Measurements from ENCODE around the gene PILRA. TPM values are rescaled to one million over a fixed set of nuclear protein-coding genes. Genes with fewer than 3 reads are reported as not detected.

Gene PILRA
- total RNA-seq = 0.62 TPM in 1 of 2 replicates, not detected in the other

DNA sequence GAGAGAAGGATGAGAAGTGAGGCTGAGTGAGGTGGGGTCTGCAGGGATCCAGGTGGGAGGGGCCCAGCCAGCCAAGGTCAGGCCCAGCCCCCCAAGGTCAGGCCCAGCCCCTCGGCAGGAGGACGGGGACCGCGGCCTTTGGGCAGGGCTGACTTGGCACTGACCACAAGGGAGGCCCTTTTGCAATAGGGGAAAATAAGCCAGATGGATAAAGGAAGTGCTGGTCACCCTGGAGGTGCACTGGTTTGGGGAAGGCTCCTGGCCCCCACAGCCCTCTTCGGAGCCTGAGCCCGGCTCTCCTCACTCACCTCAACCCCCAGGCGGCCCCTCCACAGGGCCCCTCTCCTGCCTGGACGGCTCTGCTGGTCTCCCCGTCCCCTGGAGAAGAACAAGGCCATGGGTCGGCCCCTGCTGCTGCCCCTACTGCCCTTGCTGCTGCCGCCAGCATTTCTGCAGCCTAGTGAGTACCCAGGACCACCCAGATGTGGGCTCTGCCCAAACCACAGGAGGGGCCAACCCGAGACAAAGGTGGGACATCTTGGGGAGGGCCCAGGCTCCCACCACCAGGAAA is at the start of gene PILRA:
TSS of gene PILRA (plus strand) at position 227 of the 571 bp plus-strand sequence. CDS start at position 397, 170 bp downstream.

DNA sequence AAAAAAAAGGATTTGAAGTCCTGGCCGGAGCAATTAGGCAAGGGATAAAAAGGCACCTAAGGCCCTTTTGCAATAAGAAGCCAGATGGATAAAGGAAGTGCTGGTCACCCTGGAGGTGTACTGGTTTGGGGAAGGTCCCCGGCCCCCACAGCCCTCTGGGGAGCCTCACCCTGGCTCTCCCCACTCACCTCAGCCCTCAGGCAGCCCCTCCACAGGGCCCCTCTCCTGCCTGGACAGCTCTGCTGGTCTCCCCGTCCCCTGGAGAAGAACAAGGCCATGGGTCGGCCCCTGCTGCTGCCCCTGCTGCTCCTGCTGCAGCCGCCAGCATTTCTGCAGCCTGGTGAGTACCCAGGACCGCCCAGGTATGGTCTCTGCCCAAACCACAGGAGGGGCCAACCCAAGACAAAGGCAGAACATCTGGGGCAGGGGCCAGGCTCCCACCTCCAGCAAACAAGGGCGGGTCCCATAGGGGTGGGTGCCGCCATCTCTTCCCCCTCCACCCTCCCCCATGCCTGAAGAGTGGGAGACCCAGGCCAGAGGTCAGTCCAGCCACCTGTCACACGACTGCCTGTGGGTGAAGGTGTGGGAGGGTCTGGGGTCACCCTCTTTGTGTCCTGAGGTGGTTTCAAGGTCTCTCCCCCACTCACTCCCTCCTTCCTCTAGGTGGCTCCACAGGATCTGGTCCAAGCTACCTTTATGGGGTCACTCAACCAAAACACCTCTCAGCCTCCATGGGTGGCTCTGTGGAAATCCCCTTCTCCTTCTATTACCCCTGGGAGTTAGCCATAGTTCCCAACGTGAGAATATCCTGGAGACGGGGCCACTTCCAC is 15.0 kb upstream of the PILRA start, which contains the start of gene PILRB:
TSS of gene PILRB (plus strand) at position 91 of the 830 bp plus-strand sequence. CDS start at position 277, 186 bp downstream.

DNA sequence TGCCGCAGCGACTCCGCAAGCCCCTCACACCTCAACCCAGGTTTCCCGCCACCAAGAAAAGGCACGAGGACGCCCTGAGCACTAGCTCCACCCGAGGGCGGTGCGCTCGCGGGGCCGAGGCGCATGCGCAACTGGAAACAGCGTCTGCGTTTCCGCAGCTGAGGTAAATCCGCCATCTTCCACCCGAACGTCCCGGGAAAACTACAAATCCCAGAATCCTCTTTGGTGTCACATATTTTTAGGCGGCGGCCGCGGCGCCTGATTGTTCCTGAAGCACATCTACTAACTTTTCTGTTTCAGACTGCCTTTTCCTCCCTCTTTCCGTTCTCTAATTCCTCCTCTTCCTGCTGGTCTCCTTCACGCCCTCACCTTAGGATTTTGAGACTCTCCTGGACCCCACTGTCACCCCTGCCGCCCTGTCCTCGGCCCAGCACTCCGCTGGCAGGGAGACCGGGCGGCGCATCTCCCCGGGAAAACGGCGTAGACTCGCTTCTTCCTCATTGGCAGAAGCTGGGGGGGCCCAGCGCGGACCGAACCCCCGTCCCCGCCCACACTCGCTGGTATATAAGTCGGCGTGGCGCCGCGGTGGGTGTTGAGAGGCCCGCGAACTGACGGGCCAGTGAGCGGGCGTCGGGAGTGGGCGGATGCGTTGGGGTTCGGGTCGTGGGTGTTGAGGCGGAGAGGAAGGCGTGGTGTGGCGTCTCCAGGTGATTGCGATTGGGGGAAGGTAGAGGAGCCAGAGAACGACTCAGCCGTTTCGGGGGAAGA is 55.1 kb downstream of the PILRA start, which contains the start of gene ZCWPW1:
TSS of gene ZCWPW1 (minus strand) at position 505 of the 768 bp plus-strand sequence. CDS start 8,054 bp downstream, outside the sequence.

DNA sequence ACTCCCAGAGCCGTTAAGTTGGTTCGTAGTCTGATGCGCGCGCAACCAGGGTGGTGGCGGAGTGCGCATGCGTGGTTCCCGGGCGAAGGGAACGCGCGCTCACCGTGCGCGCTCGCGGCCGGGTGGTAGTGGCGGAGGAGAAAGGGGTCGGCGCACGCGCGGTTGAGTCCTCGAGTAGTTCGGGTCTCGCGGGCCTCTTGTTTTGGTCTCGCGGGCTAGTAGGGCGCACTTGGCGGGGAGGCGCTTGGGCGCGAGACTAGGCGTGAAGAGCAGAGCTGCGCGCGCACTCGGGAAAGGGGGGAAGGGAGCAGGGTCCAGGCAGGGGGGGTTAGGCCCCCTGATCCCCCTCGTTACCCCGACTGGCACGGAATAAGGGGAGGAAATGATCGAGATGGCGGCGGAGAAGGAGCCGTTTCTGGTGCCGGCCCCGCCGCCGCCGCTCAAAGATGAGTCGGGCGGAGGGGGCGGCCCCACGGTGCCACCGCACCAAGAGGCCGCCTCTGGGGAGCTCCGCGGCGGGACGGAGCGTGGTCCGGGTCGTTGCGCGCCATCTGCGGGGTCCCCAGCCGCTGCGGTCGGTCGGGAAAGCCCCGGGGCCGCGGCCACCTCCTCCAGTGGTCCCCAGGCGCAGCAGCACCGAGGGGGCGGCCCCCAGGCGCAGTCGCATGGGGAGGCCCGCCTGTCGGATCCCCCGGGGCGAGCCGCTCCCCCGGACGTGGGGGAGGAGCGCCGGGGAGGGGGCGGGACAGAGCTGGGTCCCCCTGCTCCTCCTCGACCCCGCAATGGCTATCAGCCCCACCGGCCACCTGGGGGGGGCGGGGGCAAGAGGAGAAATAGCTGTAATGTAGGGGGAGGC is 56.6 kb downstream of the PILRA start, which contains the start of gene MEPCE:
TSS of gene MEPCE (plus strand) at position 195 of the 856 bp plus-strand sequence. CDS start at position 383, 188 bp downstream.

Other genes with a start within 250 kb of the PILRA start
- gene MBLAC1, start 246.5 kb upstream of the PILRA start, total RNA-seq = 2.5 and 3.2 TPM in 2 replicates
- gene LAMTOR4, start 224.6 kb upstream of the PILRA start, total RNA-seq = 167 and 169 TPM in 2 replicates
- gene TRAPPC14, start 214.8 kb upstream of the PILRA start, total RNA-seq = 7.6 and 10.8 TPM in 2 replicates
- gene GAL3ST4, start 204.9 kb upstream of the PILRA start, total RNA-seq = 1.3 and 2.1 TPM in 2 replicates
- gene GPC2, start 196.1 kb upstream of the PILRA start, total RNA-seq = 0.40 and 0.99 TPM in 2 replicates
- 0.92 and 1.1 TPM in 2 replicates for gene STAG3, start 195.6 kb upstream of the PILRA start, total RNA-seq
- gene PVRIG, start 153.5 kb upstream of the PILRA start, total RNA-seq = not detected in 2 replicates
- not detected in 2 replicates for gene SPDYE3, start 65.8 kb upstream of the PILRA start, total RNA-seq
- gene PILRB, start 15.4 kb upstream of the PILRA start, total RNA-seq = 7.4 and 9.9 TPM in 2 replicates
- 2.2 and 2.6 TPM in 2 replicates for gene ZCWPW1, start 55.2 kb downstream of the PILRA start, total RNA-seq
- gene MEPCE, start 56.3 kb downstream of the PILRA start, total RNA-seq = 30.6 and 42.9 TPM in 2 replicates
- 10.3 and 14.7 TPM in 2 replicates for gene PPP1R35, start 63.0 kb downstream of the PILRA start, total RNA-seq
- gene SPACDR, start 90.8 kb downstream of the PILRA start, total RNA-seq = 0.25 and 0.79 TPM in 2 replicates
- gene TSC22D4, start 105.7 kb downstream of the PILRA start, total RNA-seq = 21.7 and 22.2 TPM in 2 replicates
- 0.13 and 0.19 TPM in 2 replicates for gene NYAP1, start 110.4 kb downstream of the PILRA start, total RNA-seq
- gene AGFG2, start 165.7 kb downstream of the PILRA start, total RNA-seq = 6.0 and 9.1 TPM in 2 replicates
- not detected in 2 replicates for gene SAP25, start 200.4 kb downstream of the PILRA start, total RNA-seq
- 6.5 and 8.8 TPM in 2 replicates for gene LRCH4, start 212.6 kb downstream of the PILRA start, total RNA-seq
- 0.40 and 0.56 TPM in 2 replicates for gene FBXO24, start 212.8 kb downstream of the PILRA start, total RNA-seq
- gene PCOLCE, start 228.9 kb downstream of the PILRA start, total RNA-seq = 62.9 and 94.5 TPM in 2 replicates
- 4.0 and 6.9 TPM in 2 replicates for gene MOSPD3, start 239.1 kb downstream of the PILRA start, total RNA-seq